ENCODE results near the gene SRGAP1.

- TF ChIP-seq CTCF (IDR thresholded peaks at IDR 0.05; ENCODE audit: borderline replicate concordance, extremely low read depth, low read length, poor library complexity, severe bottlenecking) (no peak), EZH2 (IDR thresholded peaks at IDR 0.05; ENCODE audit: borderline replicate concordance, low read depth, low read length, severe bottlenecking) (no peak)
These were observed 327.9 kb downstream of the SRGAP1 start for GRCh38 chr12:64172143-64172970.

Measured in DND-41 (cell line).